Trophoblast cell (in vitro differentiated cells and primary cell): Measurements from ENCODE around the gene ISCA1.

ENCODE experiments used
- DNase-seq, 2 donors: peaks; one replicate each; pipeline ENCODE4 v3.0.0-alpha.2; 2016
- H2AFZ ChIP-seq: 2 replicates; pipeline ENCODE4 v1.6.1; 2013; ENCODE audit warnings: low read length, moderate library complexity, mild to moderate bottlenecking; ENCODE audit not compliant: insufficient read depth, poor library complexity
- H2AK5ac ChIP-seq: 2 replicates; pipeline ENCODE4 v1.6.1; 2013; ENCODE audit warnings: mild to moderate bottlenecking, low read length
- H2BK120ac ChIP-seq: 2 replicates; pipeline ENCODE4 v1.6.1; 2013; ENCODE audit warnings: low read length, mild to moderate bottlenecking, moderate library complexity; ENCODE audit not compliant: insufficient read depth, poor library complexity
- H2BK12ac ChIP-seq: 2 replicates; pipeline ENCODE4 v1.6.1; 2013; ENCODE audit warnings: mild to moderate bottlenecking, low read length, moderate library complexity
- H2BK5ac ChIP-seq: 2 replicates; pipeline ENCODE4 v1.6.1; 2013; ENCODE audit warnings: low read length, low read depth, moderate library complexity, mild to moderate bottlenecking; ENCODE audit not compliant: poor library complexity
- H3K14ac ChIP-seq: 2 replicates; pipeline ENCODE4 v1.6.1; 2013; ENCODE audit warnings: mild to moderate bottlenecking, low read length
- H3K18ac ChIP-seq: 2 replicates; pipeline ENCODE4 v1.6.1; 2013; ENCODE audit warnings: mild to moderate bottlenecking, low read length
- H3K23ac ChIP-seq: 2 replicates; pipeline ENCODE4 v1.6.1; 2013; ENCODE audit warnings: low read length
- H3K27ac ChIP-seq: 2 replicates; pipeline ENCODE4 v1.5.1; 2013; ENCODE audit warnings: low read depth, mild to moderate bottlenecking, inconsistent platforms, low read length, moderate library complexity
- H3K27me3 ChIP-seq: 2 replicates; pipeline ENCODE4 v1.6.1; 2013; ENCODE audit warnings: inconsistent platforms, mild to moderate bottlenecking, low read length, moderate library complexity; ENCODE audit not compliant: insufficient read depth
- H3K36me3 ChIP-seq, 2 experiments: 1 replicate in 1 of 2; 2 replicates in 1 of 2; pipeline ENCODE4 v1.6.1; 2013; ENCODE audit warnings: low read length in 2 of 2, mild to moderate bottlenecking in 2 of 2, moderate library complexity in 1 of 2; ENCODE audit not compliant: insufficient read depth in 2 of 2, control insufficient read depth in 1 of 2
- H3K4ac ChIP-seq: 2 replicates; pipeline ENCODE4 v1.6.1; 2013; ENCODE audit warnings: low read depth, mild to moderate bottlenecking, low read length, moderate library complexity
- H3K4me1 ChIP-seq, 2 experiments: 1 replicate in 1 of 2; 2 replicates in 1 of 2; pipeline ENCODE4 v1.6.1; 2013; ENCODE audit warnings: low read length in 2 of 2, mild to moderate bottlenecking in 2 of 2, moderate library complexity in 1 of 2; ENCODE audit not compliant: insufficient read depth in 2 of 2, control insufficient read depth in 1 of 2
- H3K4me2 ChIP-seq: 2 replicates; pipeline ENCODE4 v1.6.1; 2013; ENCODE audit warnings: inconsistent platforms, mild to moderate bottlenecking, low read length, moderate library complexity
- H3K4me3 ChIP-seq: 2 replicates; pipeline ENCODE4 v1.5.1; 2013; ENCODE audit warnings: mild to moderate bottlenecking, low read depth, low read length, inconsistent platforms
- H3K79me1 ChIP-seq: one replicate; pipeline ENCODE4 v1.6.1; 2013; ENCODE audit warnings: low read length
- H3K79me2 ChIP-seq: 2 replicates; pipeline ENCODE4 v1.6.1; 2013; ENCODE audit warnings: low read length, mild to moderate bottlenecking; ENCODE audit not compliant: control insufficient read depth, insufficient read depth, poor library complexity
- H3K9ac ChIP-seq: 2 replicates; pipeline ENCODE4 v1.6.1; 2013; ENCODE audit warnings: mild to moderate bottlenecking, low read length
- H3K9me3 ChIP-seq: 2 replicates; pipeline ENCODE4 v1.6.1; 2013; ENCODE audit warnings: low read depth, mild to moderate bottlenecking, control low read depth, inconsistent platforms, low read length; ENCODE audit not compliant: insufficient read depth
- H4K12ac ChIP-seq: 2 replicates; pipeline ENCODE4 v1.6.1; 2013; ENCODE audit warnings: low read depth, mild to moderate bottlenecking, low read length, moderate library complexity
- H4K8ac ChIP-seq: 2 replicates; pipeline ENCODE4 v1.6.1; 2013; ENCODE audit warnings: low read depth, mild to moderate bottlenecking, low read length, moderate library complexity
- H4K91ac ChIP-seq: one replicate; pipeline ENCODE4 v1.6.1; 2013; ENCODE audit warnings: low read depth, mild to moderate bottlenecking, low read length, moderate library complexity
- WGBS: extraction: QIAGEN DNeasy Blood & Tissue Kit; methylation state at CpG from one replicate; pipeline ENCODE4 v1.1.7; 2013; ENCODE audit warnings: missing lambda C conversion rate; ENCODE audit not compliant: insufficient read length, insufficient coverage; ENCODE audit errors: extremely low coverage; 5-methylcytosine and 5-hydroxymethylcytosine counted together

The ISCA1 gene

DNA sequence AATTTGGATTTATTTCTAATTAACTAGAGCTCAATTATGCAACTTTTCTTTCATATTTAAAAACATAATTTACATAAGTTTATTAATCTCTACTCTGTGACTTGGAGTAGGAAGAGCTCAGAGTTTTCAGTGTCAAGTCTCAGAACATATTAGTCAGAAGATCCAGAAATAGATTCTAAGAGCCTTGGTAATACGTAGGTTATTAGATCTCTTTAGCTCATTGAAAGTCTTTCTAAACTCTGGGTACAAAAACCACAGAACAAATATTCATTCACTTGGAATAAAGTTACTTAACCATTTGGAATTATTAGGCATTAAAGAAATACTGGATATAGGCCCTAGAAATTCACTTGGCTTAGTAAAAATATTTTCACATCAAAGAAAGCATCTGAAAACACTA lies 26.3 kb upstream of the ISCA1 start:
- Histone ChIP-seq H4K12ac (no peak overlapping the region), H2AK5ac (no peak overlapping the region), H3K4me3 (no peak overlapping the region), H3K9me3 (no peaks in the 10 kb centered on the region), H3K79me1 (no peaks in the 10 kb centered on the region), H4K8ac (no peak overlapping the region), H2AFZ (no peak overlapping the region), H2BK12ac (no peak overlapping the region), H3K36me3 (peaks cover 19 to 29% of the 10 kb centered on the region in 2 experiments), H3K4me1 (no peaks in the 10 kb centered on the region), H3K9ac (no peak overlapping the region), H3K27ac (no peak overlapping the region), H2BK5ac (no peak overlapping the region), H3K23ac (no peak overlapping the region), H3K4me2 (no peak overlapping the region), H3K27me3 (no peaks in the 10 kb centered on the region), H3K79me2 (no peaks in the 10 kb centered on the region), H3K4ac (no peak overlapping the region), H2BK120ac (no peak overlapping the region), H4K91ac (no peak overlapping the region), H3K18ac (no peak overlapping the region), H3K14ac (no peak overlapping the region)
- no CpG with 5 or more reads among the region's 1 CpG for WGBS
- DNase-seq: no peak

DNA sequence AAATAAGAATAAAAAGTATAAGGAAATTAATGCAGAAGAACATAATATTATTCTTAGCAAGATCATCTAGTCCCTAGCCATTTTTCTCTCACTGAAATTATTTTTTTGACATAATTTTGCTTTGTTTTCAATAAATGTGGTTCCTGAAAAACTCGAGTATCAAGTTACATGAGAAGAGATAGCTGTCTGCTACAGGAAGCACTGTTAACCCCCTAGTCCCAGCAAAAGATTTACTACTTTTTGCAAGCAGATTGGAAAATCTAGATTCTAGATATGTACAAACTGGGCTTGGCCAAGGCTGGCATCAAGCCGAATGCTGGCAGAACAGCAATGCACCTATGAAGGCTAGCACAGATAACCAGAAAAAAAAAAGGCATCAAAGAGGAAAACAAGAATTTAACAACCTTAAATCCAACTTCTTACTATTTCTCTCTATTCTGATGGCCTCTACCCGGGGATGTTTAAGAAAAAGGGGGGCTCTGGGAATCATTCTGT lies 21.9 kb upstream of the ISCA1 start:
- H4K8ac ChIP-seq: no peak overlapping the region
- H2AFZ ChIP-seq: no peak overlapping the region
- no peak overlapping the region for H4K12ac ChIP-seq
- H3K27ac ChIP-seq: no peak overlapping the region
- H3K23ac ChIP-seq: no peak overlapping the region
- no peaks in the 10 kb centered on the region for H3K4me1 ChIP-seq
- peaks cover 22 to 36% of the 10 kb centered on the region in 2 experiments for H3K36me3 ChIP-seq
- H3K14ac ChIP-seq: no peak overlapping the region
- no peak overlapping the region for H3K9ac ChIP-seq
- no peak overlapping the region for H2AK5ac ChIP-seq
- no peaks in the 10 kb centered on the region for H3K79me2 ChIP-seq
- H2BK12ac ChIP-seq: no peak overlapping the region
- no peak for DNase-seq
- H3K9me3 ChIP-seq: no peaks in the 10 kb centered on the region
- no peak overlapping the region for H2BK5ac ChIP-seq
- no peak overlapping the region for H3K4me2 ChIP-seq
- no peak overlapping the region for H3K4me3 ChIP-seq
- H3K4ac ChIP-seq: no peak overlapping the region
- no CpG with 5 or more reads among the region's 3 CpGs for WGBS
- H3K18ac ChIP-seq: no peak overlapping the region
- no peak overlapping the region for H4K91ac ChIP-seq
- no peaks in the 10 kb centered on the region for H3K27me3 ChIP-seq
- no peaks in the 10 kb centered on the region for H3K79me1 ChIP-seq
- no peak overlapping the region for H2BK120ac ChIP-seq

DNA sequence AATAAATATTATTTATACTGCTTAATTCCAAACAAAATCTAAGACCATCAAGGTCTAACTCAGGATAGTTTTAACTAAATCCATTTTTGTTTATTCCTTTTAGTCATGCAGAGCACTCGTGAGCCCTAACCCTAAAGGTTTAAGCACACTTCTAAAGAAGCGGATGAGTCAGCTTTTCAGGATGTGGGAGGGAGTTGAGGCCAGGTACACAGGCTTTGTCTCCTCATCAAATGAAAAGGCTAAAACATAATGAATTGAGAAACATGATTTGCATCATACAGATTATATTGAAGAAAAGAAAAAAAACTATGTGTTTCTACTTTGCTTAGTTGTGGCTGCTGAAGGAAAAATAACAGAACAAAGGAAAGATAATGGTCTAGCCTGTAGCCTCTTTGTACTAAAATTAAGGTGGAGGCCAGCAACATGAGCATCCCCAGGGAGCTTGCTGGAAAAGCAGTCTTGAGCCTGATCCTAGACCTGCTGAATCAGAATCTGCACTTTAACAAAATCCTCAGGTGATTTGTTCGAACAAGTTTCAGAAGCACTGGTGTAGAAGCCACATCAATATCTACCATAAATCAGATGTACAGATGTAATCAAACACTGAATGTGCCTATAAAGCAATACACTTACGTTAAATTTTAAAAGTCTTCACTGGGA lies 21.1 kb upstream of the ISCA1 start:
- H3K9ac ChIP-seq: no peak overlapping the region
- no peak overlapping the region for H2BK12ac ChIP-seq
- no peaks in the 10 kb centered on the region for H3K27me3 ChIP-seq
- no peak overlapping the region for H2AK5ac ChIP-seq
- H3K9me3 ChIP-seq: no peaks in the 10 kb centered on the region
- DNase-seq: no peak
- H3K4me3 ChIP-seq: no peak overlapping the region
- no peaks in the 10 kb centered on the region for H3K79me1 ChIP-seq
- H4K91ac ChIP-seq: no peak overlapping the region
- H3K4me1 ChIP-seq: no peaks in the 10 kb centered on the region
- no peak overlapping the region for H3K4ac ChIP-seq
- H4K8ac ChIP-seq: no peak overlapping the region
- no peak overlapping the region for H3K23ac ChIP-seq
- no peak overlapping the region for H3K4me2 ChIP-seq
- no peak overlapping the region for H2AFZ ChIP-seq
- H4K12ac ChIP-seq: no peak overlapping the region
- H2BK5ac ChIP-seq: no peak overlapping the region
- H3K18ac ChIP-seq: no peak overlapping the region
- peaks cover 25 to 39% of the 10 kb centered on the region in 2 experiments for H3K36me3 ChIP-seq
- no peak overlapping the region for H3K27ac ChIP-seq
- H3K14ac ChIP-seq: no peak overlapping the region
- WGBS: no CpG with 5 or more reads among the region's 4 CpGs
- H3K79me2 ChIP-seq: no peaks in the 10 kb centered on the region
- no peak overlapping the region for H2BK120ac ChIP-seq

DNA sequence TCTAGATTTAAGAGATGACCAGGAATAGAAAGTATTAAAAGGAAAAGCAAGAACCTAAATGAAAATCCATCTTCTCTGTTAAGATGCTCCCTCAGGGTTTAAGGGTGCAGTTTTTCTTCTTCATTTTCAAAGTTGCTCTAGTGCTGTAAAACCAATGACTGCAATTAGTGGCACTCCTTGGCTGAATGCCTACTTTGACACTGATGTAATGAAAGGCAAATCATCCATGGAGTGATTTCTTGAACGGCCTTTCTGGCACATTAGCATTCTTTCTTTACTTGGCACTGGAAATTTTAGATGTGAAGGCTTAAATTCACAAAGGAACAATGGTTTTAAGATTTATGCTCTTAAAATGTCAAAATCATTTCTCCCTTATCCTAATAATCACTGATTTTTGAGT lies 19.3 kb upstream of the ISCA1 start:
- no peak overlapping the region for H2BK5ac ChIP-seq
- no peak overlapping the region for H3K27ac ChIP-seq
- no peaks in the 10 kb centered on the region for H3K79me2 ChIP-seq
- no peak overlapping the region for H2BK120ac ChIP-seq
- H4K91ac ChIP-seq: no peak overlapping the region
- no peaks in the 10 kb centered on the region for H3K79me1 ChIP-seq
- no peak overlapping the region for H2AK5ac ChIP-seq
- no peak overlapping the region for H2BK12ac ChIP-seq
- no peaks in the 10 kb centered on the region for H3K4me1 ChIP-seq
- no peak overlapping the region for H3K4me2 ChIP-seq
- no peak overlapping the region for H3K9ac ChIP-seq
- H4K8ac ChIP-seq: no peak overlapping the region
- no peak overlapping the region for H2AFZ ChIP-seq
- H3K9me3 ChIP-seq: no peaks in the 10 kb centered on the region
- H3K18ac ChIP-seq: no peak overlapping the region
- WGBS: no CpG with 5 or more reads among the region's 1 CpG
- no peak overlapping the region for H3K23ac ChIP-seq
- H3K4ac ChIP-seq: no peak overlapping the region
- peaks cover 19 to 37% of the 10 kb centered on the region in 2 experiments for H3K36me3 ChIP-seq
- DNase-seq: no peak
- H3K27me3 ChIP-seq: no peaks in the 10 kb centered on the region
- no peak overlapping the region for H3K14ac ChIP-seq
- H3K4me3 ChIP-seq: no peak overlapping the region
- no peak overlapping the region for H4K12ac ChIP-seq
